ENCODE measurements around the gene CLDN6.
"Not testable (repeated sequence)": the region's sequence is repeated elsewhere in the genome, so short reads cannot be mapped to it uniquely, and the experiment has no call there.

CLDN6 gene

GRCh38 chr16:3052571-3053329 lies 34.8 kb upstream of the CLDN6 start:
- not testable (repeated sequence) for H3K79me2 ChIP-seq (ENCODE audit: control insufficient read depth, insufficient read depth, low read length, poor library complexity); H4K91ac ChIP-seq (ENCODE audit: low read depth, low read length); H2BK12ac ChIP-seq (ENCODE audit: low read length); H3K4me2 ChIP-seq (ENCODE audit: low read length); H2AK5ac ChIP-seq (ENCODE audit: low read length); H3K79me1 ChIP-seq (ENCODE audit: low read length); H2AFZ ChIP-seq (ENCODE audit: insufficient read depth, low read length, poor library complexity); H3K27me3 ChIP-seq (ENCODE audit: insufficient read depth, low read length); H4K12ac ChIP-seq (ENCODE audit: low read depth, low read length); H3K9me3 ChIP-seq (ENCODE audit: insufficient read depth, low read depth, low read length); H3K18ac ChIP-seq (ENCODE audit: low read length); H2BK5ac ChIP-seq (ENCODE audit: low read depth, low read length, poor library complexity); H3K36me3 ChIP-seq (ENCODE audit: control insufficient read depth in 1 of 2, insufficient read depth in 2 of 2, low read length in 2 of 2); DNase-seq; H3K4ac ChIP-seq (ENCODE audit: low read depth, low read length); H3K4me3 ChIP-seq (ENCODE audit: low read depth, low read length); H3K4me1 ChIP-seq (ENCODE audit: control insufficient read depth in 1 of 2, insufficient read depth in 2 of 2, low read length in 2 of 2); H3K23ac ChIP-seq (ENCODE audit: low read length); H2BK120ac ChIP-seq (ENCODE audit: insufficient read depth, low read length, poor library complexity); H3K27ac ChIP-seq (ENCODE audit: low read depth, low read length); H3K9ac ChIP-seq (ENCODE audit: low read length); H3K14ac ChIP-seq (ENCODE audit: low read length); H4K8ac ChIP-seq (ENCODE audit: low read depth, low read length)
- no CpG with 5 or more reads among the region's 12 CpGs for WGBS (ENCODE audit: extremely low coverage, insufficient coverage, insufficient read length)

GRCh38 chr16:3051494-3051893 lies 33.5 kb upstream of the CLDN6 start:
- no peak overlapping the region for H4K12ac ChIP-seq (ENCODE audit: low read depth, low read length)
- H3K4ac ChIP-seq (ENCODE audit: low read depth, low read length): no peak overlapping the region
- no peak for DNase-seq
- no peak overlapping the region for H3K14ac ChIP-seq (ENCODE audit: low read length)
- peaks cover 2 to 7% of the 10 kb centered on the region in 2 experiments for H3K36me3 ChIP-seq (ENCODE audit: control insufficient read depth in 1 of 2, insufficient read depth in 2 of 2, low read length in 2 of 2)
- H3K18ac ChIP-seq (ENCODE audit: low read length): no peak overlapping the region
- no peaks in the 10 kb centered on the region for H3K79me2 ChIP-seq (ENCODE audit: control insufficient read depth, insufficient read depth, low read length, poor library complexity)
- H3K79me1 ChIP-seq (ENCODE audit: low read length): no peaks in the 10 kb centered on the region
- no peak overlapping the region for H3K9ac ChIP-seq (ENCODE audit: low read length)
- H3K4me3 ChIP-seq (ENCODE audit: low read depth, low read length): no peak overlapping the region
- no peaks in the 10 kb centered on the region for H3K9me3 ChIP-seq (ENCODE audit: insufficient read depth, low read depth, low read length)
- H2BK5ac ChIP-seq (ENCODE audit: low read depth, low read length, poor library complexity): no peak overlapping the region
- H3K4me2 ChIP-seq (ENCODE audit: low read length): no peak overlapping the region
- WGBS (ENCODE audit: extremely low coverage, insufficient coverage, insufficient read length): no CpG with 5 or more reads among the region's 9 CpGs
- no peak overlapping the region for H2BK12ac ChIP-seq (ENCODE audit: low read length)
- H3K23ac ChIP-seq (ENCODE audit: low read length): no peak overlapping the region
- no peak overlapping the region for H2AK5ac ChIP-seq (ENCODE audit: low read length)
- peaks cover 0 to 1% of the 10 kb centered on the region in 2 experiments for H3K4me1 ChIP-seq (ENCODE audit: control insufficient read depth in 1 of 2, insufficient read depth in 2 of 2, low read length in 2 of 2)
- no peak overlapping the region for H4K8ac ChIP-seq (ENCODE audit: low read depth, low read length)
- H2BK120ac ChIP-seq (ENCODE audit: insufficient read depth, low read length, poor library complexity): no peak overlapping the region
- H3K27me3 ChIP-seq (ENCODE audit: insufficient read depth, low read length): peaks cover 16% of the 10 kb centered on the region
- H2AFZ ChIP-seq (ENCODE audit: insufficient read depth, low read length, poor library complexity): no peak overlapping the region
- H4K91ac ChIP-seq (ENCODE audit: low read depth, low read length): no peak overlapping the region
- H3K27ac ChIP-seq (ENCODE audit: low read depth, low read length): no peak overlapping the region

- no peak overlapping the region for H3K23ac ChIP-seq (ENCODE audit: low read length)
- peaks cover 1 to 5% of the 10 kb centered on the region in 2 experiments for H3K4me1 ChIP-seq (ENCODE audit: control insufficient read depth in 1 of 2, insufficient read depth in 2 of 2, low read length in 2 of 2)
- no peak overlapping the region for H2BK5ac ChIP-seq (ENCODE audit: low read depth, low read length, poor library complexity)
- no peak overlapping the region for H3K4me3 ChIP-seq (ENCODE audit: low read depth, low read length)
- peaks cover 2 to 7% of the 10 kb centered on the region in 2 experiments for H3K36me3 ChIP-seq (ENCODE audit: control insufficient read depth in 1 of 2, insufficient read depth in 2 of 2, low read length in 2 of 2)
- H3K79me1 ChIP-seq (ENCODE audit: low read length): no peaks in the 10 kb centered on the region
- no peak overlapping the region for H3K4me2 ChIP-seq (ENCODE audit: low read length)
- no peak overlapping the region for H3K9ac ChIP-seq (ENCODE audit: low read length)
- H2AFZ ChIP-seq (ENCODE audit: insufficient read depth, low read length, poor library complexity): no peak overlapping the region
- 100% methylated on average over 2 of the region's 4 CpGs for WGBS (ENCODE audit: extremely low coverage, insufficient coverage, insufficient read length)
- peaks cover 21% of the 10 kb centered on the region for H3K27me3 ChIP-seq (ENCODE audit: insufficient read depth, low read length)
- H4K12ac ChIP-seq (ENCODE audit: low read depth, low read length): no peak overlapping the region
- no peak overlapping the region for H3K4ac ChIP-seq (ENCODE audit: low read depth, low read length)
- H3K18ac ChIP-seq (ENCODE audit: low read length): no peak overlapping the region
- H4K91ac ChIP-seq (ENCODE audit: low read depth, low read length): no peak overlapping the region
- no peak overlapping the region for H2BK12ac ChIP-seq (ENCODE audit: low read length)
- no peak overlapping the region for H4K8ac ChIP-seq (ENCODE audit: low read depth, low read length)
- no peak overlapping the region for H3K27ac ChIP-seq (ENCODE audit: low read depth, low read length)
- no peak for DNase-seq
- no peaks in the 10 kb centered on the region for H3K9me3 ChIP-seq (ENCODE audit: insufficient read depth, low read depth, low read length)
- no peak overlapping the region for H3K14ac ChIP-seq (ENCODE audit: low read length)
- no peaks in the 10 kb centered on the region for H3K79me2 ChIP-seq (ENCODE audit: control insufficient read depth, insufficient read depth, low read length, poor library complexity)
- no peak overlapping the region for H2BK120ac ChIP-seq (ENCODE audit: insufficient read depth, low read length, poor library complexity)
- no peak overlapping the region for H2AK5ac ChIP-seq (ENCODE audit: low read length)
Measured at GRCh38 chr16:3051009-3051408, 33.0 kb upstream of the CLDN6 start.

- H2AFZ ChIP-seq (ENCODE audit: insufficient read depth, low read length, poor library complexity): no peak overlapping the region
- H2AK5ac ChIP-seq (ENCODE audit: low read length): no peak overlapping the region
- no peaks in the 10 kb centered on the region for H3K9me3 ChIP-seq (ENCODE audit: insufficient read depth, low read depth, low read length)
- no peak overlapping the region for H2BK120ac ChIP-seq (ENCODE audit: insufficient read depth, low read length, poor library complexity)
- no peak overlapping the region for H3K9ac ChIP-seq (ENCODE audit: low read length)
- H3K23ac ChIP-seq (ENCODE audit: low read length): no peak overlapping the region
- no peak overlapping the region for H3K4me2 ChIP-seq (ENCODE audit: low read length)
- no peak overlapping the region for H4K12ac ChIP-seq (ENCODE audit: low read depth, low read length)
- no peak overlapping the region for H3K18ac ChIP-seq (ENCODE audit: low read length)
- H3K4me1 ChIP-seq (ENCODE audit: control insufficient read depth in 1 of 2, insufficient read depth in 2 of 2, low read length in 2 of 2): peaks cover 4 to 9% of the 10 kb centered on the region in 2 experiments
- H3K14ac ChIP-seq (ENCODE audit: low read length): no peak overlapping the region
- DNase-seq: no peak
- H3K79me1 ChIP-seq (ENCODE audit: low read length): no peaks in the 10 kb centered on the region
- no peak overlapping the region for H4K8ac ChIP-seq (ENCODE audit: low read depth, low read length)
- no peak overlapping the region for H3K4ac ChIP-seq (ENCODE audit: low read depth, low read length)
- no peak overlapping the region for H2BK12ac ChIP-seq (ENCODE audit: low read length)
- no peak overlapping the region for H3K27ac ChIP-seq (ENCODE audit: low read depth, low read length)
- H2BK5ac ChIP-seq (ENCODE audit: low read depth, low read length, poor library complexity): no peak overlapping the region
- H3K4me3 ChIP-seq (ENCODE audit: low read depth, low read length): no peak overlapping the region
- peaks cover 26% of the 10 kb centered on the region for H3K27me3 ChIP-seq (ENCODE audit: insufficient read depth, low read length)
- H3K36me3 ChIP-seq (ENCODE audit: control insufficient read depth in 1 of 2, insufficient read depth in 2 of 2, low read length in 2 of 2): peaks cover 2 to 7% of the 10 kb centered on the region in 2 experiments
- no peak overlapping the region for H4K91ac ChIP-seq (ENCODE audit: low read depth, low read length)
- WGBS (ENCODE audit: extremely low coverage, insufficient coverage, insufficient read length): no CpG with 5 or more reads among the region's 5 CpGs
- no peaks in the 10 kb centered on the region for H3K79me2 ChIP-seq (ENCODE audit: control insufficient read depth, insufficient read depth, low read length, poor library complexity)
Measured at GRCh38 chr16:3050487-3050886, 32.5 kb upstream of the CLDN6 start.
